Hepatocyte (in vitro differentiated cells): ENCODE data around the gene C1orf52. TPM values are rescaled to one million over a fixed set of nuclear protein-coding genes. Genes with fewer than 3 reads are reported as not detected.

Source experiments
- DNase-seq: peaks from one replicate; pipeline ENCODE4 v3.0.0-alpha.2; 2016; ENCODE audit warnings: low spot score
- H2AFZ ChIP-seq: fragments of 200-600 bp; sonication (generic); 2 replicates; pipeline ENCODE4 v1.6.0; 2016; ENCODE audit warnings: antibody characterized with exemption, mild to moderate bottlenecking
- H3K27ac ChIP-seq: fragments of 200-600 bp; sonication (generic); 2 replicates; pipeline ENCODE4 v1.5.1; 2016; ENCODE audit warnings: mild to moderate bottlenecking
- H3K27me3 ChIP-seq: fragments of 200-600 bp; sonication (generic); 2 replicates; pipeline ENCODE4 v1.6.1; 2016
- H3K36me3 ChIP-seq: fragments of 200-600 bp; sonication (generic); replicated peaks from 2 replicates; pipeline ENCODE4 v1.5.1; 2016; ENCODE audit warnings: low read depth; ENCODE audit not compliant: insufficient read depth
- H3K4me1 ChIP-seq: fragments of 200-600 bp; sonication (generic); 2 replicates; pipeline ENCODE4 v1.5.1; 2016; ENCODE audit warnings: mild to moderate bottlenecking, moderate library complexity; ENCODE audit not compliant: insufficient read depth
- H3K4me2 ChIP-seq: fragments of 200-600 bp; sonication (generic); 2 replicates; pipeline ENCODE4 v1.6.0; 2016
- H3K4me3 ChIP-seq: fragments of 200-600 bp; sonication (generic); 2 replicates; pipeline ENCODE4 v1.5.1; 2016; ENCODE audit warnings: mild to moderate bottlenecking
- H3K79me2 ChIP-seq: fragments of 200-600 bp; sonication (generic); 2 replicates; pipeline ENCODE4 v1.6.0; 2017; ENCODE audit warnings: mild to moderate bottlenecking
- H3K9me2 ChIP-seq: fragments of 200-600 bp; sonication (generic); replicated peaks from 2 replicates; pipeline ENCODE4 v1.6.0; 2017; ENCODE audit warnings: mild to moderate bottlenecking; ENCODE audit not compliant: insufficient read depth
- H3K9me3 ChIP-seq: fragments of 200-600 bp; sonication (generic); 2 replicates; pipeline ENCODE4 v1.5.1; 2016; ENCODE audit warnings: low read depth, mild to moderate bottlenecking
- H4K20me1 ChIP-seq: fragments of 200-600 bp; sonication (generic); 2 replicates; pipeline ENCODE4 v1.6.0; 2016; ENCODE audit warnings: mild to moderate bottlenecking; ENCODE audit not compliant: insufficient read depth, poor library complexity, severe bottlenecking
- EZH2 ChIP-seq: fragments of 200-600 bp; sonication (generic); IDR thresholded peaks from 2 replicates; pipeline ENCODE4 v1.6.1; 2016; ENCODE audit warnings: antibody characterized with exemption, mild to moderate bottlenecking, borderline replicate concordance
- EZH2phosphoT487 ChIP-seq: fragments of 200-600 bp; sonication (generic); IDR thresholded peaks from one replicate; pipeline ENCODE4 v1.6.1; 2018; ENCODE audit warnings: antibody characterized with exemption, mild to moderate bottlenecking, low read depth, moderate library complexity; ENCODE audit not compliant: unreplicated experiment, severe bottlenecking
- WGBS: methylation state at CpG from one replicate; pipeline ENCODE4 v1.1.6; 2016; ENCODE audit warnings: low lambda C conversion rate; ENCODE audit errors: missing lambda C conversion rate; 5-methylcytosine and 5-hydroxymethylcytosine counted together
- polyA plus RNA-seq: library from polyadenylated mRNA; unstranded; fragments of >200 nt; fragmentation: Nextera tagmentation; extraction: Ambion mirVana; gene quantifications from 2 replicates; pipeline ENCODE4 v1.2.1, GENCODE V29; 2016
- total RNA-seq: library from RNA; depleted of rRNA; stranded (reverse); fragments of >200 nt; gene quantifications from 2 replicates; pipeline ENCODE4 v1.2.3, GENCODE V29; 2014
- TF ChIP-seq, protein P1 (sequence below): fragments of 200-600 bp; sonication (generic); IDR thresholded peaks from 2 replicates; pipeline ENCODE4 v1.5.1; 2016; ENCODE audit warnings: antibody characterized with exemption, mild to moderate bottlenecking; ENCODE audit not compliant: poor library complexity

The C1orf52 gene
- total and polyA plus RNA-seq, 2 experiments from 2014 or later, result 30.1 to 41.2 TPM

DNA sequence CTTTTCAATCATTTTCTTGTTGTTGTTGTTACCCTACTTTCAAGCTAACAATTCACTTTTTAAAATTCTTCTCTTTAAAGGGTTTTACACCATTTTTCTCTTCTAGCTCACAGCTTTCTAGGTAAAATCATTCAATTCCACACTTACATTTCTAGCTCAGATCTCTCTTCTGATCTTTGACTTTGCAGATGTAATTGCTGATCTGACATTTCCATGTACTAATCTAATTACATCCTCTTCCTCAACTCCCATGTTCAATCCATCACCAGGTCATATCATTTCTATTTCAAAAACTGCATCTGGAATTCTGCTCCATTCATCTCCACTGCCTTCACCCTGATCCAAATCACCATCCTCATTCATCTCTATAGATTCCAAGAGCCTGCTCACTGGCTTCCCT lies 13.9 kb upstream of the C1orf52 start:
- peak overlapping the region; percentile 78 for H3K4me2 ChIP-seq
- no peaks in the 10 kb centered on the region for H3K9me3 ChIP-seq
- H3K36me3 ChIP-seq, result no peaks in the 10 kb centered on the region
- H3K9me2 ChIP-seq, result no peaks in the 10 kb centered on the region
- peak overlapping the region; percentile 98 for H3K27ac ChIP-seq
- no peak for DNase-seq
- TF ChIP-seq, protein P1, sequence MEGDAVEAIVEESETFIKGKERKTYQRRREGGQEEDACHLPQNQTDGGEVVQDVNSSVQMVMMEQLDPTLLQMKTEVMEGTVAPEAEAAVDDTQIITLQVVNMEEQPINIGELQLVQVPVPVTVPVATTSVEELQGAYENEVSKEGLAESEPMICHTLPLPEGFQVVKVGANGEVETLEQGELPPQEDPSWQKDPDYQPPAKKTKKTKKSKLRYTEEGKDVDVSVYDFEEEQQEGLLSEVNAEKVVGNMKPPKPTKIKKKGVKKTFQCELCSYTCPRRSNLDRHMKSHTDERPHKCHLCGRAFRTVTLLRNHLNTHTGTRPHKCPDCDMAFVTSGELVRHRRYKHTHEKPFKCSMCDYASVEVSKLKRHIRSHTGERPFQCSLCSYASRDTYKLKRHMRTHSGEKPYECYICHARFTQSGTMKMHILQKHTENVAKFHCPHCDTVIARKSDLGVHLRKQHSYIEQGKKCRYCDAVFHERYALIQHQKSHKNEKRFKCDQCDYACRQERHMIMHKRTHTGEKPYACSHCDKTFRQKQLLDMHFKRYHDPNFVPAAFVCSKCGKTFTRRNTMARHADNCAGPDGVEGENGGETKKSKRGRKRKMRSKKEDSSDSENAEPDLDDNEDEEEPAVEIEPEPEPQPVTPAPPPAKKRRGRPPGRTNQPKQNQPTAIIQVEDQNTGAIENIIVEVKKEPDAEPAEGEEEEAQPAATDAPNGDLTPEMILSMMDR, result no peak
- no peak for TF ChIP-seq EZH2
- no peak for TF ChIP-seq EZH2phosphoT487
- H4K20me1 ChIP-seq, result peaks cover 8% of the 10 kb centered on the region
- H3K4me1 ChIP-seq, result peaks cover 23% of the 10 kb centered on the region
- no peaks in the 10 kb centered on the region for H3K27me3 ChIP-seq
- peaks cover 58% of the 10 kb centered on the region for H3K79me2 ChIP-seq
- no peak overlapping the region for H3K4me3 ChIP-seq
- H2AFZ ChIP-seq, result no peak overlapping the region

DNA sequence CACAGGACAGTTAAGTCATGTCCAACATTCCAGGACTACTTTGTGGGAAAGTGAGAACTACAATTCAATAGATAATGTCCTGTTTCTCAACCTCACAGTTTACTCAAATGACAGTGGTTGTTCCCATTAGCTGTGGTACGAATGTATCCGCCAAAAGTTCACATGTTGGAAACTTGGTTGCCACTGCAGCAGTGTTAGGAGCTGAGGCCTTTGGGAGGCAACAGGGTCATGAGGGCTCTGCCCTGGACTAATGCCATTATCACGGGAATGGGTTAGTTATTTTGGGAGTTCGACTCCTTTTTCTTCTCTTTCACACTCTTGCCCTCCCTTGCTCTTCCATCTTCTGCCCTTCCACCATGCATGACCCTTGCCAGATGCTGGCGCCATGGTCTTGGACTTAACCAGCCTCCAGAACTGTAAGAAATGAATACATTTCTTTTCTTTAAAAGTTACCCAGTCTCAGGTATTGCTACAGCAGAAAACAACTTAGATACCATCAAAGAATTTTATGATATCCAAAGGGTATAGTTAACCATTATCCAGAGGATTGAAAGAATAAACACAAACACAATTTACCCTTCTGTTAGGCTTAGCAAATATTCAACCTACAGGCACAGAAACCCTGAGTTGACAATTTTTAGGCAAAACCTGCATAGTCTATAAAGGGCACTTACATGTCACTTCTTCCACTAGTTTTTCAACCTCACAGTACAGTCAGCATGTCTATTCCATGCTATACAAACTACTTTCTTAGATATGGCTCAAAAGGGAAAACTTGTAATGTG lies 9.5 kb upstream of the C1orf52 start:
- Histone ChIP-seq H3K4me2 (peak overlapping the region; percentile 51), H3K4me3 (no peak overlapping the region), H3K36me3 (peaks cover 3% of the 10 kb centered on the region), H3K79me2 (peaks cover 68% of the 10 kb centered on the region), H3K4me1 (peaks cover 15% of the 10 kb centered on the region), H3K27me3 (no peaks in the 10 kb centered on the region), H2AFZ (no peak overlapping the region), H3K9me2 (no peaks in the 10 kb centered on the region), H3K9me3 (no peaks in the 10 kb centered on the region), H4K20me1 (peaks cover 5% of the 10 kb centered on the region), H3K27ac (peak overlapping the region; percentile 20)
- no peak for DNase-seq
- TF ChIP-seq EZH2 (no peak), EZH2phosphoT487 (no peak)
- TF ChIP-seq, protein P1, result no peak
- 82% methylated on average over 5 of the region's 5 CpGs for WGBS

DNA sequence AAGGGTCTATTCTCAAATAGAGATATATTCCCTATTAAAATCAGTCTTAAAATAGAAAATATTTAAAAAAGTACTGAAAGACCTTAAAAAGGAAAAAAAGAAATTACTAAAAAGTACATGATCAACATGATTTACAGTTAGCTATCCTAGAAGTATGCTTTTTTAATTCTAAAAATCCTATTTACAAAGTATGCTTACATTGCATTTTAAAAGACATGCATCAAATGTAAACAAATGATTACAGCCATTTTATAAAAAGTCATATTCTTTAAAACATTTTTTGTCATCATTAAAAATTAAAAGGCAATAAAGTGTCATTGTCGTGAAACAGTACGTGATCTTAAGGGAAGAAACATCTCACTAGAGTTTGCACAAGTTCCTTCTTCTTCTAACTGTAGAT lies 7.9 kb upstream of the C1orf52 start:
- H3K9me2 ChIP-seq, result no peaks in the 10 kb centered on the region
- TF ChIP-seq EZH2, result no peak
- TF ChIP-seq, protein P1, result no peak
- TF ChIP-seq EZH2phosphoT487, result no peak
- H4K20me1 ChIP-seq, result no peaks in the 10 kb centered on the region
- H3K9me3 ChIP-seq, result no peaks in the 10 kb centered on the region
- whole genome bisulfite sequencing, result 97% methylated on average over 2 of the region's 2 CpGs
- no peak overlapping the region for H3K4me2 ChIP-seq
- no peak overlapping the region for H3K4me3 ChIP-seq
- no peak overlapping the region for H3K27ac ChIP-seq
- no peak for DNase-seq
- peaks cover 51% of the 10 kb centered on the region for H3K79me2 ChIP-seq
- peaks cover 3% of the 10 kb centered on the region for H3K36me3 ChIP-seq
- no peak overlapping the region for H2AFZ ChIP-seq
- no peaks in the 10 kb centered on the region for H3K27me3 ChIP-seq
- peaks cover 12% of the 10 kb centered on the region for H3K4me1 ChIP-seq
